ENCODE results near the gene TCF12.

TCF12 gene

DNA sequence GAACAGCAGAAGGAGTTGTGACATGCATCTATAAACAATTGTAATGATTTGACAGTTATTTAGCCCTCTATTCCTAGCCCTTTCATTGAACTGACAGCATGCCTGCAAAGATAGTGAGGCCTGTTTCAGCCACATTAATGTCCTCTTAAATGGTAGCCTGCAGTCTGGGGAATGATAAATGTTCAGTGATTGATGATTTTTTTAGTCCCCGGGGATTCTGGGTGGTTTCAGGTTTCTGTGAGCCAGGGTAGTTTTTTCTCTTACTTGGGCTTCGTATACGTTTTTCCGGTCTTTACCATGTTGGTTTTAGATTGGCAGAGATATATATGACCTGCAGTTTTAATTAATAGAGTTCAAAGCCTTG lies 172.0 kb downstream of the TCF12 start:
- no peak for TF ChIP-seq CEBPB (IDR thresholded peaks at IDR 0.05)
- TF ChIP-seq EGR1 (IDR thresholded peaks at IDR 0.05) = no peak
- TF ChIP-seq USF1 (IDR thresholded peaks at IDR 0.05) = no peak
- TF ChIP-seq REST (IDR thresholded peaks at IDR 0.05; ENCODE audit: low read depth) = no peak
- TF ChIP-seq CREB1 (IDR thresholded peaks at IDR 0.05; ENCODE audit: low read depth) = no peak
- TF ChIP-seq, protein P1, sequence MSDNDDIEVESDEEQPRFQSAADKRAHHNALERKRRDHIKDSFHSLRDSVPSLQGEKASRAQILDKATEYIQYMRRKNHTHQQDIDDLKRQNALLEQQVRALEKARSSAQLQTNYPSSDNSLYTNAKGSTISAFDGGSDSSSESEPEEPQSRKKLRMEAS (IDR thresholded peaks at IDR 0.05) = no peak
- no peak for TF ChIP-seq TEAD4 (IDR thresholded peaks at IDR 0.05)
- no peak for TF ChIP-seq ZBTB7A (IDR thresholded peaks at IDR 0.05; ENCODE audit: low read depth)
- TF ChIP-seq EP300 (IDR thresholded peaks at IDR 0.05; ENCODE audit: borderline replicate concordance) = no peak

GRCh38 chr15:57091636-57092035 lies 173.2 kb downstream of the TCF12 start:
- TF ChIP-seq FOXM1 (IDR thresholded peaks at IDR 0.05; ENCODE audit: borderline replicate concordance, low read depth) (no peak), CREB1 (IDR thresholded peaks at IDR 0.05; ENCODE audit: low read depth) (no peak), EGR1 (IDR thresholded peaks at IDR 0.05) (no peak), CEBPB (IDR thresholded peaks at IDR 0.05) (no peak), USF1 (IDR thresholded peaks at IDR 0.05) (no peak), EP300 (IDR thresholded peaks at IDR 0.05; ENCODE audit: borderline replicate concordance) (no peak), REST (IDR thresholded peaks at IDR 0.05; ENCODE audit: low read depth) (no peak), NFIC (IDR thresholded peaks at IDR 0.05) (no peak), YY1 (IDR thresholded peaks at IDR 0.05; ENCODE audit: low read depth) (no peak), TEAD4 (IDR thresholded peaks at IDR 0.05) (no peak), TAF1 (IDR thresholded peaks at IDR 0.05; ENCODE audit: low read depth) (no peak)
- TF ChIP-seq, protein P1 (IDR thresholded peaks at IDR 0.05) = no peak

GRCh38 chr15:57092252-57092651 lies 173.8 kb downstream of the TCF12 start:
- TF ChIP-seq USF1 (IDR thresholded peaks at IDR 0.05) (no peak), EP300 (IDR thresholded peaks at IDR 0.05; ENCODE audit: borderline replicate concordance) (no peak), TEAD4 (IDR thresholded peaks at IDR 0.05) (no peak), CREB1 (IDR thresholded peaks at IDR 0.05; ENCODE audit: low read depth) (no peak), ZBTB7A (IDR thresholded peaks at IDR 0.05; ENCODE audit: low read depth) (no peak), FOXM1 (IDR thresholded peaks at IDR 0.05; ENCODE audit: borderline replicate concordance, low read depth) (no peak)

GRCh38 chr15:57094321-57095257 lies 176.1 kb downstream of the TCF12 start:
- TF ChIP-seq ZBTB7A (IDR thresholded peaks at IDR 0.05; ENCODE audit: low read depth) (no peak), USF1 (IDR thresholded peaks at IDR 0.05) (no peak), CREB1 (IDR thresholded peaks at IDR 0.05; ENCODE audit: low read depth) (no peak), TAF1 (IDR thresholded peaks at IDR 0.05; ENCODE audit: low read depth) (no peak), RAD21 (IDR thresholded peaks at IDR 0.05; ENCODE audit: low read depth) (no peak)

DNA sequence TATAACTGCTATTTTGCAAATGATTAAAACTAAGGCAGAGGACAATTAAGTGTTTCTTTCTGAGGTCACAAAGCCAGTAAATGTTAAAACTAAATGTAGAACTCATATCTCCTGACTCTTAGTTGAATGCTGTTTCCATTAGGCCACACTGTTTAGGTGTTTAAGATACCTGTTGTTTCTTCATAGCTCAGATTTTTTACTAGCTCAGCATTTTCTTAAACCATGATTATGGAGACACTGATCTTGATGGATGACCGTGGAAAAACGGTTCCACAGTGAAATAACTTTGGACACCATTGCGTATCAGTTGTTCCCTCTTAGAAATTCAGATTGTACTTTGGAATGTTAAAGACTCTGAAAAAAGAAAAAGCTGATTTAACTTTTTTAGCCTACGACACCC lies 177.5 kb downstream of the TCF12 start:
- TF ChIP-seq NFIC (IDR thresholded peaks at IDR 0.05) (no peak), RAD21 (IDR thresholded peaks at IDR 0.05; ENCODE audit: low read depth) (no peak), REST (IDR thresholded peaks at IDR 0.05; ENCODE audit: low read depth) (no peak)
